CD4-positive, alpha-beta T cell treated with Interleukin-15 for 4 hours (primary cell): ENCODE data around the gene HFM1.
A peak's percentile ranks its signal among the peaks of the same experiment; 100 is the strongest.
"Not testable (repeated sequence)": the region's sequence is repeated elsewhere in the genome, so short reads cannot be mapped to it uniquely, and the experiment has no call there.

Experiments
- DNase-seq: peaks from one replicate; pipeline ENCODE4 v3.0.0-alpha.2; 2020; ENCODE audit warnings: low spot score

HFM1 gene

GRCh38 chr1:91404151-91405012 lies at the start of gene HFM1:
TSS of gene HFM1 (minus strand) at chr1:91404837. CDS start at chr1:91401082, 3,755 bp downstream.
- peak; percentile 20 for DNase-seq

GRCh38 chr1:91454136-91454535 lies 49.5 kb upstream of the HFM1 start:
- DNase-seq, result no peak

- DNase-seq, result no peak
Observed at GRCh38 chr1:91450260-91450659, 45.6 kb upstream of the HFM1 start.

- DNase-seq, result not testable (repeated sequence)
Observed at GRCh38 chr1:91447782-91448181, 43.1 kb upstream of the HFM1 start.

- DNase-seq, result not testable (repeated sequence)
Observed at GRCh38 chr1:91441980-91442379, 37.3 kb upstream of the HFM1 start.

DNA sequence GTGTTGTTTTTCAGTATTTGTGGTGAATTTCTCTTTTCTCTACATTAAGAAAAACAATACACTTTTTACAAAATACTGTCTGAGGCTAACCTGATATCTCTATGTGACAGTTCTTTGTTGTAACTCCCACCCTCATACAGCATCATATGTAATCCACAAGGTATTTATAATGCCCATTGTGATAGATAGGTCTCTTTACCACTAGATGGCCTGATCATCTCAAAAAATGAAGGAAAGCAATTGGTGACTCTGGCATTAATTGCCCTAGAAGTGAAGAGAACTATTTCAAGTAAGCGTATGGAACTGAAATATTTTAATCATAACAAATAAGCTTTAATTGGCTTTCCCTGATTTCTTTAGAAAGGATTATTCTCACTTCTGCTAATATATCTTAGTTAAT lies 36.2 kb upstream of the HFM1 start:
- DNase-seq, result no peak

GRCh38 chr1:91439016-91439415 lies 34.4 kb upstream of the HFM1 start:
- no peak for DNase-seq

GRCh38 chr1:91428182-91428798 lies 23.7 kb upstream of the HFM1 start:
- DNase-seq, result no peak

DNA sequence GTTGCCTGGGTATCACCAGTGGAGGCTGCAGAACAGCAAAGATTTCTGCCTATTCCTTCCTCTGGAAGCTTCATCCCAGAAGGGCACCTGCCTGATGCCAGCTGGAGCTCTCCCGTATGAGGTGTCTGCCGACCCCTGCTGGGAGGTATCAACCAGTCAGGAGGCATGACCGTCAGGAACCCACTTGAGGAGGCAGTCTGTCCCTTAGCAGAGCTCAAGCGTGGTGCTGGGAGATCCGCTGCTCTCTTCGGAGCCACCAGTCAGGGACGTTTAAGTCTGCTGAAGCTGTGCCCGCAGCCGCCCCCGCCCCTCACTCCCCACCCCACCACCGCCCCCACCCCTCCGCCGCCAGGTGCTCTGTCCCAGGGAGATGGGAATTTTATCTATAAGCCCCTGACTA lies 23.1 kb upstream of the HFM1 start:
- no peak for DNase-seq

GRCh38 chr1:91422523-91422922 lies 17.9 kb upstream of the HFM1 start:
- not testable (repeated sequence) for DNase-seq

DNA sequence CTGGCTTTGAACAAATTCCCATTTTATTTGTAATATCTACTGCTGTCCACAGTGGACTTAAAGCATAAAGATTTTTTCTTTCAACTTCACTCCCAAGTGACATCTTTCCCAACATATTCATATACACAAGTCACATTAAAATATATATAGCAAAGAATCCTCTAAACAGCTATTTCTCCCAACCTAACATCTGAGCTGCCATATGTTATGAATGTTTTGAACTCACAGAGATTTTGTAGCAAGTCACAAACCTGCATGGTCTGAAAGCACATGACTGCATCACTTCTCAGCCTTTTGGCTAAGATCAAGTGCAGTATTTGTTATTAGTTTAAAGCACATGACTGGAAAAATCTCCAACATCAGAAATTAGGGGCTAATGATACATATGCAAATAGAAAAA lies 7.7 kb upstream of the HFM1 start:
- no peak for DNase-seq

DNA sequence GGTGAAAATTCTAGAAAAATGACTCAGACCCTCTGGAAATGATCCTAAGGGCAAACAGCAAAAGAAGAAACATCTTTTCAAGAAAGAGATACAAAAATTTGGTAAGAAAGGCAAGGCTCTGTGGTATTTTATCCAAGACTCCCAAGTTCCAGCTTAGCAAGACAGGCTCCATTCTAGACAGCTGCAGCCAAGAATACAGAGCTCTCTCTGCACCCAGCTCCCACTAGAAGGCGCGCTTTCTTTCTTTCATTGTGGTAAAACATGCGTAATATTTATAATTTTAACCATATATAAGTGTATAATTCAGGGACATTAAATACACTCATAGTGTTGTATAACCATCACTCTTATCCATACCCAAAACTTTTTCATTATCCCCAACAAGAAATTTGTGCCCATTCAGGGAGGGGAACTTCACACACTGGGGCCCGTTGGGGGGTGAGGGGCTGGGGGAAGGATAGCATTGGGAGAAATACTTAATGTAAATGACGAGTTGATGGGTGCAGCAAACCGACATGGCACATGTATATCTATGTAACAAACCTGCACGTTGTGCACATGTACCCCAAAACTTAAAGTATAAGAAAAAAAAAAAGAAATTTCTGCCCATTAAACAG lies 2.2 kb upstream of the HFM1 start:
- DNase-seq, result no peak

DNA sequence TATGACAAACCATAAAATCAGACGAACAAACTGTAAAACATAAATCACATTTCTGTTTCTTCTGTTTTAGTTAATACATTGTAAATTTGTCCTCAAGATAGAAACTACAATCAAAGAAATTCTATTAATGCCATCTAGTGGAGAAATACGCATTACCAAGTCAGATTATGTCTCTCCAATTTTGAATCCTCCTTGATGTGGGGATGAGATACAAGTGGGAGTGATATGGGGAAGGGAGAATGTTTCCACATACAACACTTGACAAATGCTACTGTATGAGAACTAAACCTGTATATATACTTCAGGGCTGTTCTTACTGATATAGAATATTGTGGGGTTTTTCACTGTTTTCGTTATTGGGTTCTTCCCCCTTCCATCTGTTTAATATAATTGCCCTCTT lies 2.6 kb downstream of the HFM1 start:
- DNase-seq, result no peak

- DNase-seq, result no peak
Observed at GRCh38 chr1:91400133-91400725, 4.4 kb downstream of the HFM1 start.

GRCh38 chr1:91398291-91398690 lies 6.3 kb downstream of the HFM1 start:
- DNase-seq, result no peak

GRCh38 chr1:91397605-91398004 lies 7.0 kb downstream of the HFM1 start:
- no peak for DNase-seq

DNA sequence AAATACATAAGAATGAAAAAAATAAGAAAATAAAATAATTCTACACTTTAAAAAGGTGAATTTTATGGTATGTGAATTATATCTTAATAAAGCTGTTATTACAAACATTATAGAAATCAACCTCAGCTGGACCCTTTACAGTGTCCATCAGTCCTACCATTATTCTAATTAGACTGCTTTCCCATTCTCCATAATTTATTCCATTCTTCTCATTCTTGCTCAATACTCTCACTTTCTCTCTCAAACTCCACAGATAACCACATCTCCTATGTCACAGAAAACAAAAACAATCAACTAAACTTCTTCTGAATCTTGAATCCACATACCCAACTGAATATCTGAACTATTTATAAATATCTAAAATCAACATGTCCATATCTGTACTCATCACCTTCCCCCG lies 11.6 kb downstream of the HFM1 start:
- DNase-seq, result no peak

DNA sequence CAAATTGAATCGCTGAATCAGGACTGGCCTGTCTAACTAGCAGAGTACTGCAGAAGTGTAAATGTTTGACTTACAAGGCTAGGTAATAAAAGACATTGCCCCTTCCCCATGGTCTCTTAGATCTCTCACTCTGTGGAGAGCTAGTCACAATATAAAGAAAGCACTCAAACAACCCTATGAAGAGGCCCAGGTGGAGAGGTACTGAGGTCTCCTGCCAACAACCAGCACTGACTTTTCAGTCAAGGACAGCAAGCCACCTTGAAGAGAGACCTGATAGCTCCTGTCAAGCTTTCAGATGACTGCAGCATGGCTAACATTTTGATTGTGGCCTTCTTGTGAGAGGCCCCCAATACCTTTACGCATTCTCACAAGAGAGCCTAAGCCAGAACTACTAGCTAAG lies 18.5 kb downstream of the HFM1 start:
- DNase-seq, result no peak

DNA sequence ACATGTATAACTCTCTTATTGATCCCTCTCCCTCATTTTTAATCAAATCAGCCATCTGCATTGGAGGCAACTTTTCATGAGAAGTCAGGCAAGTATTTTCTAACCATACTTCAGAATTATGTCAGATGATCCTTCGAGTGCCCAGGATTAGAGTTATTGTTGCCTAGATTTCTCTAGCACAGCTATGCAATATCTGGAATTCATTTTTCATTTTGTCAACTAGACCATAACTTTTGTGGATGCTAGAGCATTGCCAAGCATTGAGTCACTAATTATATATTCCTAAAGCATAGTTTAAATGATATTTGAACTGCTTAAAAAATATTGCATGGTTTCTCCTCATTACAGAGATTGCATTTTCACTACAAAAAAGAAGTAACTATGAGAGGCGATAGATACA lies 21.2 kb downstream of the HFM1 start:
- DNase-seq, result no peak

DNA sequence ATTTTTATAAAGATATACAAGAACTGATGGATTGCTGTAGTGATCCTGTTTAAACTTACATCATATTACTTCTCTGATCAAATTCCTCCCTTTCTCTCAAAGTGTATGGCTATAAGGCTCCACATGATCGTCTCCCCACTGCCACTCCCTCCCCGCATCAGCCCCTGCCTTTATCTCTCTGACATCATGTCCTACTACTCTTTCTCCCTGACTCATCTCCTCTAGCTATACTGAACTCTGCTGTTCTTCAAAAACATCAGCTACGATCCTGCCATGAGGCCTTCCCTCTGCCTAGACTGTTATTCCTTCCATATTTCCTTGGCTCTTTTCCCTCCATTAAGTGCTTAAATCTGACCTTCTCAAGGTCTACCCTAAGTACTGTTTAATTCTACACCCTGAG lies 22.8 kb downstream of the HFM1 start:
- DNase-seq, result no peak

DNA sequence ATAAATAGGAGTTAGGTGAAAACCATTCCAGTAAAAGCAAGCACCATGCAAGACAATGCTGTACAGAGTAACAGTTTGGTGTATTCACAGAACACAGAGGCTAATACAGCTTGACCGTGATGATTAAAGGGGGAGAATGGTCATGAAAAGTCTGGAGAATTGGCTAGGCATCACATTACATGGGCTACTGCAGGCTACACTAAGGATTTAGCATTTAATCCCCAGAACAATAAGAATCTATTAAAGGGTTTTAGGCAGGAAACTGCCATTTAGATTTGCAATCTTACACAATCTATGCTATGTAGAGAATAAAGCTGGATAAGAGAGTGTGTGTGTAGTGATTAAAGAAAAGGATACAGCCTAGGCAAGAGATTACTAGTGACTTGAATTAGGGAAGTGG lies 30.6 kb downstream of the HFM1 start:
- DNase-seq, result no peak

DNA sequence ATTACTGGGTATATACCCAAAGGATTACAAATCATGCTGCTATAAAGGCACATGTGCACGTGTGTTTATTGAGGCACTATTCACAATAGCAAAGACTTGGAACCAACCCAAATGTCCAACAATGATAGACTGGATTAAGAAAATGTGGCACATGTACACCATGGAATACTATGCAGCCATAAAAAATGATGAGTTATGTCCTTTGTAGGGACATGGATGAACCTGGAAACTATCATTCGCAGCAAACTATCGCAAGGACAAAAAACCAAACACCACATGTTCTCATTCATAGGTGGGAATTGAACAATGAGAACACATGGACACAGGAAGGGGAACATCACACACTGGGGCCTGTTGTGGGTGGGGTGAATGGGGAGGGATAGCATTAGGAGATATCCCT lies 32.4 kb downstream of the HFM1 start:
- not testable (repeated sequence) for DNase-seq

DNA sequence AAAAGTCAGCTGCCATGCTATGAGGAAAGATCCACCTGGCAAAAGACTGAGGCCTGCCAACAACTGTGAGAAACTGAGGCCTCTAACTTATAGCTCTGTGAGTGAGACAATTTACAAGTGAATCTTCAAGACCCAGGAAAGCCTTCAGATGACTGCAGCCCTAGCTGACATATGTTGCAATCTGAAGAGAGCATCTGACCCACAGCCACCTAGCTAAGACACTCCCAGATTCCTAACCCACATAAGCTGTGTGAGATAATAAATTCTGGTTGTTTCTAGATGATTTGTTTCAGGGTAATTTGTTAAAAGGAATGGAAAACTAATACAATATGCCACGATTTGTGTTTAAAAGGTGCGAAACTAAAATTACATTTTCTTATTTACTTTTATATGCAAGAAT lies 55.1 kb downstream of the HFM1 start:
- DNase-seq, result no peak
